Fibroblast of lung (primary cell): Measurements from ENCODE around the gene HACD4. TPM values are rescaled to one million over a fixed set of nuclear protein-coding genes. Genes with fewer than 3 reads are reported as not detected.

Experiments
- DNase-seq, 2 donors: peaks; one replicate each; pipeline versions ENCODE4 v3.0.0 to v3.0.0-alpha.2; 2010; ENCODE audit warnings: low read depth in 2 of 2
- H2AFZ ChIP-seq: 2 replicates; pipeline ENCODE4 v1.5.1; 2012; ENCODE audit warnings: low read length, control low read depth, inconsistent platforms
- H3K27ac ChIP-seq: 2 replicates; pipeline ENCODE4 v1.5.1; 2011; ENCODE audit warnings: low read length, control low read depth; ENCODE audit not compliant: insufficient read depth
- H3K27me3 ChIP-seq: 2 replicates; pipeline ENCODE4 v1.5.1; 2011; ENCODE audit warnings: mild to moderate bottlenecking, low read length; ENCODE audit not compliant: control insufficient read depth, insufficient read depth
- H3K36me3 ChIP-seq: 2 replicates; pipeline ENCODE4 v1.5.1; 2011; ENCODE audit warnings: low read length; ENCODE audit not compliant: control insufficient read depth, insufficient read depth
- H3K4me1 ChIP-seq: 2 replicates; pipeline ENCODE4 v1.5.1; 2011; ENCODE audit warnings: low read length; ENCODE audit not compliant: control insufficient read depth, insufficient read depth; ENCODE audit errors: extremely low read depth
- H3K4me2 ChIP-seq: 2 replicates; pipeline ENCODE4 v1.5.1; 2011; ENCODE audit warnings: low read length, control low read depth; ENCODE audit not compliant: insufficient read depth; ENCODE audit errors: extremely low read depth
- H3K4me3 ChIP-seq, 4 experiments: fragments of 200-600 bp in 1 of 4; sonication (generic) in 1 of 4; replicated peaks in 1 of 4; 2 replicates each; pipeline ENCODE4 v1.5.1; 2011 to 2016; ENCODE audit warnings: low read length in 4 of 4, low read depth in 3 of 4, mild to moderate bottlenecking in 3 of 4, control low read depth in 2 of 4, inconsistent platforms in 1 of 4, mixed read lengths in 1 of 4; ENCODE audit not compliant: insufficient read depth in 1 of 4; ENCODE audit errors: control extremely low read depth in 1 of 4
- H3K79me2 ChIP-seq: 2 replicates; pipeline ENCODE4 v1.5.1; 2012; ENCODE audit warnings: mild to moderate bottlenecking, low read length, inconsistent platforms; ENCODE audit not compliant: control insufficient read depth, insufficient read depth
- H3K9ac ChIP-seq: 2 replicates; pipeline ENCODE4 v1.5.1; 2011; ENCODE audit warnings: mild to moderate bottlenecking, low read length, control low read depth; ENCODE audit not compliant: insufficient read depth
- H3K9me3 ChIP-seq: 2 replicates; pipeline ENCODE4 v1.5.1; 2012; ENCODE audit warnings: low read depth, low read length; ENCODE audit not compliant: control insufficient read depth, insufficient read depth
- H4K20me1 ChIP-seq: 2 replicates; pipeline ENCODE4 v1.5.1; 2011; ENCODE audit warnings: low read length; ENCODE audit not compliant: control insufficient read depth, insufficient read depth; ENCODE audit errors: extremely low read depth
- EZH2 ChIP-seq: IDR thresholded peaks from 2 replicates; pipeline ENCODE4 v1.5.1; 2012; ENCODE audit warnings: low read length, control low read depth, mild to moderate bottlenecking; ENCODE audit errors: missing control alignments
- polyA plus RNA-seq, 2 donors: library from polyadenylated mRNA; depleted of rRNA in 1 of 2; stranded (reverse) in 1 of 2; unstranded in 1 of 2; fragments of >200 nt; gene quantifications; 2 replicates each; pipeline ENCODE4 v1.2.1, GENCODE V29; 2011 to 2012; ENCODE audit warnings: missing spikeins in 1 of 2
- total RNA-seq: library from RNA; depleted of rRNA; stranded (reverse); fragments of >200 nt; gene quantifications from 2 replicates; pipeline ENCODE4 v1.2.1, GENCODE V29; 2014
- TF ChIP-seq, protein P1 (sequence below), 2 donors: IDR thresholded peaks in 1 of 2; conservative IDR thresholded peaks in 1 of 2; 1 replicate in 1 of 2; 2 replicates in 1 of 2; pipeline ENCODE4 v1.5.1; 2011 to 2012; ENCODE audit warnings: low read length in 2 of 2, control low read depth in 1 of 2, inconsistent platforms in 1 of 2, low read depth in 1 of 2, mild to moderate bottlenecking in 1 of 2

HACD4 gene
- total and polyA plus RNA-seq, 2 donors (not counting 1 experiment from before 2014, with no cell fraction given), result 24.9 to 27.1 TPM

DNA sequence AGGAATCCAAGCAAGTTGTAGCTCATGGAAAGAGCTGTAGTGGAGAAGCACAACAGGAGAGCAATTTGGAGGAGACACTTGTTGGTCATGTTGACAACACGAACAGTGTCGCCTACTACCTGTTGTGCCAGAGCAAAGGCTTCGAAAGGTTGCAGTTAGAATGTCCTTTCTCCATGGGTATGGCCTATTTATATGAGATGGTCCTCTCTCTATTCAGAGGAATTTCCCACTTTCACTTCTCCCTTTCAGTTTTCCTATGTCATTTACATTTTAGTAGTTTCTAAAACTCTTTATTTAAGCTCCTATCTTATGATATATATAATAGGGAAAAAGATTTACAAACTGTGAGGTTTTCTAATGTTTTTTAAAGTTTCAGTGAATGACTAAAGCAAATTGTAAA lies 46.3 kb upstream of the HACD4 start, which contains the start of gene IFNB1:
TSS of gene IFNB1 (minus strand) at position 162 of the 400 bp plus-strand sequence. CDS start at position 89, 73 bp downstream.
- Histone ChIP-seq H3K9me3 (no peaks in the 10 kb centered on the region), H3K4me3 (no peak within 1 kb of the TSS), H3K4me1 (no peaks in the 10 kb centered on the region), H3K36me3 (no peaks in the 10 kb centered on the region), H3K79me2 (no peaks in the 10 kb centered on the region), H4K20me1 (no peaks in the 10 kb centered on the region), H3K27ac (no peak within 1 kb of the TSS), H3K27me3 (no peaks in the 10 kb centered on the region), H3K4me2 (no peak within 1 kb of the TSS), H2AFZ (no peak within 1 kb of the TSS), H3K9ac (no peak within 1 kb of the TSS)
- TF ChIP-seq EZH2, result no peak
- TF ChIP-seq, protein P1, sequence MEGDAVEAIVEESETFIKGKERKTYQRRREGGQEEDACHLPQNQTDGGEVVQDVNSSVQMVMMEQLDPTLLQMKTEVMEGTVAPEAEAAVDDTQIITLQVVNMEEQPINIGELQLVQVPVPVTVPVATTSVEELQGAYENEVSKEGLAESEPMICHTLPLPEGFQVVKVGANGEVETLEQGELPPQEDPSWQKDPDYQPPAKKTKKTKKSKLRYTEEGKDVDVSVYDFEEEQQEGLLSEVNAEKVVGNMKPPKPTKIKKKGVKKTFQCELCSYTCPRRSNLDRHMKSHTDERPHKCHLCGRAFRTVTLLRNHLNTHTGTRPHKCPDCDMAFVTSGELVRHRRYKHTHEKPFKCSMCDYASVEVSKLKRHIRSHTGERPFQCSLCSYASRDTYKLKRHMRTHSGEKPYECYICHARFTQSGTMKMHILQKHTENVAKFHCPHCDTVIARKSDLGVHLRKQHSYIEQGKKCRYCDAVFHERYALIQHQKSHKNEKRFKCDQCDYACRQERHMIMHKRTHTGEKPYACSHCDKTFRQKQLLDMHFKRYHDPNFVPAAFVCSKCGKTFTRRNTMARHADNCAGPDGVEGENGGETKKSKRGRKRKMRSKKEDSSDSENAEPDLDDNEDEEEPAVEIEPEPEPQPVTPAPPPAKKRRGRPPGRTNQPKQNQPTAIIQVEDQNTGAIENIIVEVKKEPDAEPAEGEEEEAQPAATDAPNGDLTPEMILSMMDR (conservative IDR thresholded peaks at IDR 0.05 in 1 of 2, IDR thresholded peaks at IDR 0.05 in 1 of 2; ENCODE audit: low read depth in 1 of 2, low read length in 2 of 2), result no peak
- no peak for DNase-seq

DNA sequence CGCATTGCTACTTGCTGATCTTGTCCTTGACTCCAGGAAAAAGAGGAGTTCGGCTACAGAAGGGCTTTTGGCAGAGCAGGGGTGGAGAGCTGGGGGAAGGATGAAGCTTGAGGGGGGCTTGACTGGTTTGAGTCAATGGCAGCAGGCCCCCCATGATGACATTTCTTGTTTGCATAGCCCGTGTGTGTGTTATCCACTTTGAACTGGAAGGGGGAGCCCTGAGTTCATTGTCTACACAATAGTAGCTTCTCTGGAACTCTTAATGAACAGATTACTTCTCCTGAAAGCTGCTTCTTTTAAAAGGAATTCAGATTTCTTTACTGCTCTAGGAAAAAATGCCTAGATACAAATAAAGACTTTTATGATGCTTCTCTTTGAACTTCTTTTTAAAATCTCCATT lies 44.0 kb upstream of the HACD4 start:
- H3K27ac ChIP-seq, result no peak overlapping the region
- H3K79me2 ChIP-seq, result no peaks in the 10 kb centered on the region
- H3K4me3 ChIP-seq, result no peak overlapping the region
- TF ChIP-seq EZH2, result no peak
- TF ChIP-seq, protein P1 (conservative IDR thresholded peaks at IDR 0.05 in 1 of 2, IDR thresholded peaks at IDR 0.05 in 1 of 2; ENCODE audit: low read depth in 1 of 2, low read length in 2 of 2), result no peak
- no peaks in the 10 kb centered on the region for H4K20me1 ChIP-seq
- H3K27me3 ChIP-seq, result no peaks in the 10 kb centered on the region
- H3K9ac ChIP-seq, result no peak overlapping the region
- H3K4me2 ChIP-seq, result no peak overlapping the region
- no peaks in the 10 kb centered on the region for H3K9me3 ChIP-seq
- H3K36me3 ChIP-seq, result no peaks in the 10 kb centered on the region
- peaks cover under 1% of the 10 kb centered on the region for H3K4me1 ChIP-seq
- H2AFZ ChIP-seq, result no peak overlapping the region
- DNase-seq, result no peak

DNA sequence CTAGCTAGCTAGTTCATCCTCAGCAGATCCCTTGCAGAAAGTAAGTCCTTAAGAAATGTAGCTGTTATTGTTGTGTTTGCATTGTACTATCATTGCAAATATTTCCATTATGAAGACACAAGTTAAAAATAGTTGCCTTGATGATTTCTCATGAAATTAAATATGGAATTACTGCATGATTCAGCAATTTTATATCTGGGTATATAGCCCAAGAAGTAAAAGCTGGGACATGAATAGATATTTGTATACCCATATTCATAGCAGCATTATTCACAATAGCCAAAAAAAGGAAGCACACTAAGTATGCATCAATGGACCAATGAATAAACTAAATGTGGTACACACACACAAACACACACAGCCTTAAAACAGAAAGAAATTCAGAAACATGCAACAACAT lies 39.5 kb upstream of the HACD4 start:
- no peaks in the 10 kb centered on the region for H4K20me1 ChIP-seq
- no peaks in the 10 kb centered on the region for H3K27me3 ChIP-seq
- H3K4me1 ChIP-seq, result peaks cover 3% of the 10 kb centered on the region
- DNase-seq, result no peak
- H2AFZ ChIP-seq, result no peak overlapping the region
- no peak overlapping the region for H3K4me2 ChIP-seq
- no peak overlapping the region for H3K9ac ChIP-seq
- no peaks in the 10 kb centered on the region for H3K9me3 ChIP-seq
- no peaks in the 10 kb centered on the region for H3K36me3 ChIP-seq
- no peak overlapping the region for H3K27ac ChIP-seq
- no peak for TF ChIP-seq EZH2
- TF ChIP-seq, protein P1 (conservative IDR thresholded peaks at IDR 0.05 in 1 of 2, IDR thresholded peaks at IDR 0.05 in 1 of 2; ENCODE audit: low read depth in 1 of 2, low read length in 2 of 2), result no peak
- no peak overlapping the region for H3K4me3 ChIP-seq
- no peaks in the 10 kb centered on the region for H3K79me2 ChIP-seq
